Calu3 (cell line): ENCODE results near the gene CRYZL1. TPM values are rescaled to one million over a fixed set of nuclear protein-coding genes. Genes with fewer than 3 reads are reported as not detected.
A peak's percentile ranks its signal among the peaks of the same experiment; 100 is the strongest.

Experiments
- BruUV-seq: library from RNA; stranded (reverse); fragments of 400-500 nt; replicated peaks from 2 replicates; lab custom pipeline; 2021; lab: Mats Ljungman, UMichigan
- CTCF ChIA-PET: fragments of 300-600 bp; sonication (Branson Sonifier 250); formaldehyde crosslinking; loops from one replicate; lab custom pipeline; 2022; ENCODE audit warnings: antibody characterized with exemption; lab: Charles Lee
- DNase-seq: peaks from one replicate; pipeline ENCODE4 v3.0.0; 2022
- H3K27ac Mint-ChIP-seq: one replicate; pipeline ENCODE4 v1.8.0; 2022; ENCODE audit warnings: mixed read lengths; ENCODE audit not compliant: unreplicated experiment
- H3K27me3 Mint-ChIP-seq: one replicate; pipeline ENCODE4 v1.8.0; 2022; ENCODE audit warnings: mixed read lengths; ENCODE audit not compliant: unreplicated experiment
- H3K36me3 Mint-ChIP-seq: one replicate; pipeline ENCODE4 v1.8.0; 2022; ENCODE audit warnings: mild to moderate bottlenecking, moderate library complexity, mixed read lengths; ENCODE audit not compliant: insufficient read depth, unreplicated experiment
- H3K4me1 Mint-ChIP-seq: one replicate; pipeline ENCODE4 v1.8.0; 2022; ENCODE audit warnings: mild to moderate bottlenecking, low read depth, mixed read lengths; ENCODE audit not compliant: unreplicated experiment
- H3K4me3 Mint-ChIP-seq: one replicate; pipeline ENCODE4 v1.8.0; 2022; ENCODE audit warnings: mild to moderate bottlenecking, low read depth, moderate library complexity, mixed read lengths; ENCODE audit not compliant: unreplicated experiment
- H3K9me3 Mint-ChIP-seq: one replicate; pipeline ENCODE4 v1.8.0; 2022; ENCODE audit warnings: low read depth, mixed read lengths; ENCODE audit not compliant: unreplicated experiment
- intact Hi-C: fragments of 100-400 bp; cut with micrococcal nuclease; formaldehyde crosslinking; loops from one replicate; pipeline ENCODE4 v1.10.0; 2022; ENCODE audit not compliant: unreplicated experiment
- total RNA-seq: library from RNA; stranded (reverse); gene quantifications from 2 replicates; pipeline ENCODE4 v1.2.3, GENCODE V29; 2022
- TF ChIP-seq, protein P1 (sequence below): fragments of 200-600 bp; IDR thresholded peaks from one replicate; pipeline ENCODE4 v1.8.0; 2022; ENCODE audit warnings: antibody characterized with exemption; ENCODE audit not compliant: unreplicated experiment

CRYZL1 gene
- total RNA-seq, 1 experiment from 2014 or later, result 22.1 TPM

DNA sequence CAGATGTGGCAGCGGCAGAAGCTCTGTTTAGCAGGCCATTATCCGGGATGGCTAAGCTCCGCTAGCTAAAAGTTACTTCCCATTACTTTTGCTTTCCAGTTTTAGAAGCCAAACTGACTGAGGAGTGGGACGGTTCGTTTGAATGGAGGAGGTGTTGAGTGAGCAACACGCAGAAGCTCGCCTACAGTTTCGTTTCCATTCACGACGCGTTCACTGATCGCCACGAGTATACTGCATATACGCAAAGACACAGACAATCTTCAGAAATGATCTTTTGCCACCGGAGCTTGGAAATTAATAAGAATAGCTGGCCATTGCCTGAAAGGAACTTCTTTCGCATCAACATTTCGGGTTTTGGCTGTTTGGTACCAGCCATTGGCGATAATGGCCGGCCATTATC lies 84.1 kb downstream of the CRYZL1 start:
- H3K4me3 Mint-ChIP-seq, result no peak overlapping the region
- CTCF ChIA-PET, result no interaction called here
- no peak overlapping the region for H3K27ac Mint-ChIP-seq
- BruUV-seq, result no TSS peak
- no peaks in the 10 kb centered on the region for H3K27me3 Mint-ChIP-seq
- TF ChIP-seq, protein P1, sequence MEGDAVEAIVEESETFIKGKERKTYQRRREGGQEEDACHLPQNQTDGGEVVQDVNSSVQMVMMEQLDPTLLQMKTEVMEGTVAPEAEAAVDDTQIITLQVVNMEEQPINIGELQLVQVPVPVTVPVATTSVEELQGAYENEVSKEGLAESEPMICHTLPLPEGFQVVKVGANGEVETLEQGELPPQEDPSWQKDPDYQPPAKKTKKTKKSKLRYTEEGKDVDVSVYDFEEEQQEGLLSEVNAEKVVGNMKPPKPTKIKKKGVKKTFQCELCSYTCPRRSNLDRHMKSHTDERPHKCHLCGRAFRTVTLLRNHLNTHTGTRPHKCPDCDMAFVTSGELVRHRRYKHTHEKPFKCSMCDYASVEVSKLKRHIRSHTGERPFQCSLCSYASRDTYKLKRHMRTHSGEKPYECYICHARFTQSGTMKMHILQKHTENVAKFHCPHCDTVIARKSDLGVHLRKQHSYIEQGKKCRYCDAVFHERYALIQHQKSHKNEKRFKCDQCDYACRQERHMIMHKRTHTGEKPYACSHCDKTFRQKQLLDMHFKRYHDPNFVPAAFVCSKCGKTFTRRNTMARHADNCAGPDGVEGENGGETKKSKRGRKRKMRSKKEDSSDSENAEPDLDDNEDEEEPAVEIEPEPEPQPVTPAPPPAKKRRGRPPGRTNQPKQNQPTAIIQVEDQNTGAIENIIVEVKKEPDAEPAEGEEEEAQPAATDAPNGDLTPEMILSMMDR, result no peak
- H3K9me3 Mint-ChIP-seq, result no peaks in the 10 kb centered on the region
- DNase-seq, result no peak
- H3K36me3 Mint-ChIP-seq, result peaks cover 66% of the 10 kb centered on the region
- H3K4me1 Mint-ChIP-seq, result peaks cover 9% of the 10 kb centered on the region
- intact Hi-C loops, result no loop called here

GRCh38 chr21:33554982-33555344 lies 86.6 kb downstream of the CRYZL1 start:
- H3K27me3 Mint-ChIP-seq, result no peaks in the 10 kb centered on the region
- CTCF ChIA-PET, result no interaction called here
- TF ChIP-seq, protein P1, result no peak
- intact Hi-C loops, result no loop called here
- peaks cover 9% of the 10 kb centered on the region for H3K4me1 Mint-ChIP-seq
- DNase-seq, result no peak
- no TSS peak for BruUV-seq
- H3K36me3 Mint-ChIP-seq, result peaks cover 62% of the 10 kb centered on the region
- H3K4me3 Mint-ChIP-seq, result no peak overlapping the region
- no peaks in the 10 kb centered on the region for H3K9me3 Mint-ChIP-seq
- H3K27ac Mint-ChIP-seq, result no peak overlapping the region

GRCh38 chr21:33554236-33554981 lies 87.1 kb downstream of the CRYZL1 start:
- no peak for DNase-seq
- TSS peak; percentile 21 for BruUV-seq
- CTCF ChIA-PET, result no interaction called here
- H3K27ac Mint-ChIP-seq, result no peak overlapping the region
- H3K36me3 Mint-ChIP-seq, result peaks cover 62% of the 10 kb centered on the region
- no peaks in the 10 kb centered on the region for H3K9me3 Mint-ChIP-seq
- H3K4me3 Mint-ChIP-seq, result no peak overlapping the region
- peaks cover 9% of the 10 kb centered on the region for H3K4me1 Mint-ChIP-seq
- intact Hi-C loops, result no loop called here
- TF ChIP-seq, protein P1, result no peak
- no peaks in the 10 kb centered on the region for H3K27me3 Mint-ChIP-seq

- H3K36me3 Mint-ChIP-seq, result peaks cover 63% of the 10 kb centered on the region
- no peaks in the 10 kb centered on the region for H3K27me3 Mint-ChIP-seq
- CTCF ChIA-PET, result no interaction called here
- no TSS peak for BruUV-seq
- no peak overlapping the region for H3K27ac Mint-ChIP-seq
- H3K9me3 Mint-ChIP-seq, result no peaks in the 10 kb centered on the region
- intact Hi-C loops, result no loop called here
- DNase-seq, result no peak
- H3K4me3 Mint-ChIP-seq, result no peak overlapping the region
- TF ChIP-seq, protein P1, result no peak
- peaks cover 9% of the 10 kb centered on the region for H3K4me1 Mint-ChIP-seq
Measured at GRCh38 chr21:33552999-33553598, 88.4 kb downstream of the CRYZL1 start.
